Stimulated activated CD4-positive, alpha-beta T cell treated with anti-CD3 and anti-CD28 coated beads, Interleukin-2, amount 100 ng/mL, for 4 hours (primary cell): Measurements from ENCODE around the gene TGM4.

Experiments
- DNase-seq: peaks from one replicate; pipeline ENCODE4 v3.0.0-alpha.2; 2020; ENCODE audit warnings: low read depth

Gene TGM4

DNA sequence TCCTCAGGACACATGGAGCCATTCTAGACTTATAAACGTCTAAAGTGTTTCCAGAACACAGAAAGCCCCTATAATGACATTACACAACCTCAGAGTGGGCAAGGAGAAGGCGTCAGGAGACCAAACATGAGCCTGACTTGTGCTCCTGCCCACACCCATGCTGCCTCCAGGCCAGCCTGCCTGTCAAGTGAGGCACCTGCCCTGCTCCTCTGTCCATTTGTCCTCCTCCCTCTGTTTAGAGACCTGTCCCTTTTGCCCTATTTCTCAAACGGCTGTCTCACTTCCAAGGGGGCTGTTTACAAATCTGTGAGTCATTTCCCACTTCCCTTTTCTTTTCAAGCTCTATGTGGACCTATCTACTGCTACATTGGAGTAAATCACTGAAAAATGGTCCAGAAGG is 80.6 kb downstream of the TGM4 start:
- no peak for DNase-seq

DNA sequence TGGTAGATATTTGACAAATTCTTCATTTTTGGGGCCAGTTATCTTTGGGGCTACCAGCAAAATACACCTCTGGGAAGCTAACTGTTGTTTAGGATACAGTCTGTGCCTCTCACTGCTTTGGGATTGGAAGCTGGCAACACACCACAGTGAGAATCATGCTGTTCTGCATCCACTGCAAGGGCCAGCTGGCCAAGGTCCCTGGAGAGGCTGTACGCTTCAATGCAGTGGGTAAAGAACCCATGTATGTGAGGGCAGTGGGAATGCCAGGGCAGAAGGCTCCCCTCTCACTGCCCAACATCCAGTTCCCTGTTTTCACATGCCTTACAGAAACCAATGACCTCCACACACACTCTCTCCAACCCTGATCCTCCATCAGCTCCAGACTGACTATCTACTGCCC is 81.5 kb downstream of the TGM4 start:
- no peak for DNase-seq

DNA sequence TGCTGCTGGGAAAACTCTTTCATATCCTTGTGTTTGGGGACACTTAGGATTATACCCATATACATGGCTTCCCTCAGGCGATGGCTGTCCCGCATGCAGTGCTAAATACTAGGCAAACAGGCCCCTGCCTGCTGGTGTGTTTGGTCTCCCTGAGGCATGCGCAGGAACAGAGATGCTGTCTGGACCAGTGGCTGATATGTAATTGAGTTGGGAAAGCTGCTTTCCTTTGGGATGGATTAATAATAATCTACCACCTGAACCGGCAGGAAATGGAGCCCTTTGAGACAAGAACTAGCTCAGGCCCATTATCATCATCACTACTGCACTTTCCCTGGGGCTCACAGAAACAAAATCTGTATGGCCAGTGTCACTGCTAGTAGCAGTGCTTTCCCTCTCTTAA is 83.6 kb downstream of the TGM4 start:
- no peak for DNase-seq

DNA sequence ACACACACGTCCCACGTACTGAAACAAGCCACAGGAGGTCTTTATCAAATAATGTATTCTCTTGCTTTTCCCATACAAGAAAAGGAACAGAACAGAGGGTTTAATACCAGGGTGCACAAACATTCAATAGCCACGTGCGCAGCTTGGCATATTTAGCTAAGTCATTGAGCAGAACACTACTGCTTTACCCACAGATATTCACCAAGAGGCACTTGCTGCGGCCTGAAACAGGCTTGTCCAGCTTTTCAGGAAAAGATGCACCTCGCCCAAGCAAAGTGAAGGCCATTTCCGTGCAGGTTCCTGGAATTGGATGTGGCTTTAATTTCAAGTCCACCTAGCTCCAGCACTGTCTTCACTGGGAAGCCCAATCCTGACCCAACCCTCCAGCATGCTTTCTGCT is 84.0 kb downstream of the TGM4 start:
- no peak for DNase-seq

DNA sequence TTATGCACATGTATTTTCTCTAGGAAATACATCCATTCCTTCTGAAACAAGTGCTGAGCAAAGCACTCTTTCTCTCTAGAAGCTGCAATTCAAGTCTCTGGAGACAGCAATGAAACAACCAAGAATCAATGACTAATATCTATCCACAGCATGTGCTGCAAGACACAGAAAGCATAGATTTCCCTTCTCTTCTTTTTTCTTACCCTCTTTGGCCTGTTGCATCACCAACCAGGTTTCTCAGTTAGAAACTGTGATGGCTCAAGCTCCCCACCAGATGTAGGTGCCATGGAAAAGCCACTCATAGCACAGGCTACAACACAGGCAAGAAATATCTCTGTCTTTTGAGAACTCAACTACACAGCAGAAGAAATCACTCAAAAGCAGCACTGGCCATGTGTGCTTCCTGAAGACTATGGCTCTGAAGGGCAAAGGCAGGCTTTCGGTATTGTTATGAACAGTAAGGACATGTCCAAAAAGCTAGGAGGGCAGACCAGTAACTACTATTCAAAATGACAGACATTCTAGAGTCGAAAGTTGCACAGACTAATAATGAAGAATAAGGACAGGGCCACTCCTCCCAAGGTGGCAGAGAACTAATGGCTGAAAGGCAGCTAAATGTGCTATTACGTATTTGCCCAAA is 86.1 kb downstream of the TGM4 start:
- DNase-seq: no peak

DNA sequence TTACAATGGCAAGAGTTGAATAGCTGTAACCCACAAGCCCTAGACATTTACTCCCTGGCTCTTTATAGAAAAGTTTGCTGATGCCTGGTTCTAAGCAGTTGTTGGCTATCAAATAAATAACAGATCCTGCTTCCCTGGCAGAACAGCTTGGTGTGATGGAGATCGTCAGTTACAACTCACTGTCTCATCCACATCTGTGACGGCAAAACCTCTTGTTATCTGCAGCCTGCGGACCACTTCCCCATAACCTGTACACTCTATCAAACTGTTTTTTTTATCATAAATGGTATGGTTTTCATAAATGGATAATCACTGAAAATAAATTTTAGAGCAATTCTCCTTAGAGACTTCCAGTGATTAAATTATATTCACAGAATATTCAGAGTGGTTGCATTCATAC is 87.5 kb downstream of the TGM4 start:
- no peak for DNase-seq

DNA sequence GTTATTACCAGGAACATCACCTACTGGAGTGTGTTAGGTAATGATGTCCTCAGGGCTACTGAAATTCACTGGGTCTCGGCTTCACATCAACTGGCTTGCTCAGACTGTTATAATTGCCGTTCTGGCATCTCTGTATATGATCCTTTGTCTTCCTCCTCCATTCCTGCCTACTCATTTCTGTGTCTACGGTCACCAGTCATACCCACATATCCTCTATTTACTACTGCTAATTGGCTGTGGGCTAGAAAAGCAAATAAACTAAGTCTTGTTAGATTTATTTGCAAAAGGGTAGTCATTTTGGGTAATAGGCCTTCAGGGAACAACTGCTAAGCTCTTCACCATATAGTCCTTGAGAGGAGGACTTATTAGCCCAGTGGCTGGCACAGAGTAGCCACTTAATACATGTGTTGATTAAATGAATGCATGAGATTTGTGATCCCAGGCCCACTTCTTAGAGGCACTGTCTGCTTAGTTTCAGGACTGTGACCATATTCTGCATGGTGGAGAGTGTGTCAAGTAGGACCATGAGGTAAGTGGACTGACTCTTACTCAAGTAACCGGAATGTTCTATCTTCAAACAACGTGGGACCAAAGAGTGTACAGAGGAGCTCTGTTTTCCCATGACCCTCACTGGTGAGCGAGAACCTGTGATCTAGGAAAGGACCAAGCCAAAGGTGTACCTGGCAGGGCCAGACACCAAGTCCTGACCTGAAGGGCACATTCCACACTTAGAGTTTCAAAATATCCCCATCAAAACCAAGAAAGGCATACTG is 88.4 kb downstream of the TGM4 start:
- DNase-seq: no peak

DNA sequence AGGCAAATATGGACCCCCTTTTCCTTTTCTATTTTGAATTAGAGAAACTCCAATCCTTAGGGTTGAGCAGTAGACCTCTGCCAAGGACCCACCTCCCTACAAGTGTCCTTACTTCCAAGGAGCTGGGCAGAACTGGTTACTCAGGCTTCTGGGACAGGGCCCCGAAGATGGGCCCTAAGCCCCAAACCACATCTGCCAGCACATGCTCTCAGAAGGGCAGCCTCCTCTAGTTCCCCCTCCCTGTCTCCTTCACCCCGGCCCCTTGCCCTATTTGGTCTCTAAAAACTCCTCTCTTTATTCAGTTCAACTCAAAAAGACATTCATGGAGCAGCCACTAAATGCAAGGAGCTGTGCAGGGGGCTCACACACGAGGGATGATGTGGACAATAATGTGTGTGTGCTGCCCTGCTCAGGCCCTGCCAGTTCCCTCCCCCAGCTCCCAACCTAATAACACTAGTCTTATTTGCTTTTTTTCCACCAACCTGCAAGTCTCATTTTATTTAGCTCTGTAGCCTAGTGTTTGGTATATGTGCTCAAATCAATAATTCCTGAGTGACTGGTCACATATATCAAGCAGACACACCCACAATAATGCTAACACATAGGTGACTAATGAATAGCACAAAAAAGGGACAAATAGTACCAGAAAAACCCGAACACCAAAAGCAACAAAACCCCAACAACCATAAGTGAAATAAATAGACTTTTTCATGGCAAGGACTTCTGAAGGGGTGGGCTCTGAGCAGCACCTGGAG is 89.3 kb downstream of the TGM4 start:
- no peak for DNase-seq
